Small intestine (tissue), 7 donors: Measurements from ENCODE around the gene UNC13A. TPM values are rescaled to one million over a fixed set of nuclear protein-coding genes. Genes with fewer than 3 reads are reported as not detected.
"Not testable (repeated sequence)": the region's sequence is repeated elsewhere in the genome, so short reads cannot be mapped to it uniquely, and the experiment has no call there.

Source experiments
- DNase-seq, 2 donors: peaks; one replicate each; pipeline versions ENCODE4 v3.0.0 to v3.0.0-alpha.2; 2013
- FAIRE-seq: peaks from 2 replicates; lab custom pipeline; 2012; peaks lifted over from hg19 to GRCh38; lab: Jason Lieb, UNC
- H3K27ac ChIP-seq, 3 donors: one replicate each; pipeline ENCODE4 v1.5.1; 2013; ENCODE audit warnings: low read length in 2 of 3, mild to moderate bottlenecking in 2 of 3, control low read depth in 1 of 3, inconsistent platforms in 1 of 3, low read depth in 1 of 3, moderate library complexity in 1 of 3
- H3K27me3 ChIP-seq, 3 donors: one replicate each; pipeline ENCODE4 v1.6.1; 2013; ENCODE audit warnings: low read length in 3 of 3, inconsistent platforms in 1 of 3; ENCODE audit not compliant: control insufficient read depth in 3 of 3, insufficient read depth in 3 of 3
- H3K36me3 ChIP-seq, 3 donors: one replicate each; pipeline ENCODE4 v1.6.1; 2013; ENCODE audit warnings: low read length in 3 of 3, inconsistent platforms in 1 of 3, low read depth in 1 of 3, mild to moderate bottlenecking in 1 of 3, moderate library complexity in 1 of 3; ENCODE audit not compliant: control insufficient read depth in 3 of 3, insufficient read depth in 2 of 3
- H3K4me1 ChIP-seq, 3 donors: one replicate each; pipeline ENCODE4 v1.6.1; 2013; ENCODE audit warnings: low read length in 2 of 3, inconsistent platforms in 1 of 3, low read depth in 1 of 3, mild to moderate bottlenecking in 1 of 3, moderate library complexity in 1 of 3; ENCODE audit not compliant: control insufficient read depth in 3 of 3, insufficient read depth in 2 of 3
- H3K4me3 ChIP-seq, 3 donors: one replicate each; pipeline ENCODE4 v1.5.1; 2013; ENCODE audit warnings: low read length in 3 of 3, control low read depth in 1 of 3, inconsistent platforms in 1 of 3, low read depth in 1 of 3, mild to moderate bottlenecking in 1 of 3, moderate library complexity in 1 of 3
- H3K9me3 ChIP-seq, 2 donors: one replicate each; pipeline ENCODE4 v1.6.1; 2013; ENCODE audit warnings: low read depth in 1 of 2, low read length in 1 of 2; ENCODE audit not compliant: control insufficient read depth in 2 of 2, insufficient read depth in 1 of 2
- WGBS, 3 donors: extraction: QIAGEN DNeasy Blood & Tissue Kit; methylation state at CpG; one replicate each; pipeline ENCODE4 v1.1.7; 2013; 5-methylcytosine and 5-hydroxymethylcytosine counted together
- polyA plus RNA-seq, 4 donors: library from polyadenylated mRNA; stranded (reverse) in 3 of 4; unstranded in 1 of 4; fragments of 200-250 nt in 3 of 4; fragments of 120-200 nt in 1 of 4; gene quantifications; one replicate each; pipeline versions ENCODE4 v1.2.1 to v1.2.3, GENCODE V29; 2013
- donor health status: healthy with polysubstance abuse.
- donor health status: control.
- donor health status: control.
- donor health status: Bipolar disorder and iron deficiency.
- donor health status: healthy.

Gene UNC13A
- polyA plus RNA-seq, 4 donors = 0.78 to 1.1 TPM; not detected in 2

DNA sequence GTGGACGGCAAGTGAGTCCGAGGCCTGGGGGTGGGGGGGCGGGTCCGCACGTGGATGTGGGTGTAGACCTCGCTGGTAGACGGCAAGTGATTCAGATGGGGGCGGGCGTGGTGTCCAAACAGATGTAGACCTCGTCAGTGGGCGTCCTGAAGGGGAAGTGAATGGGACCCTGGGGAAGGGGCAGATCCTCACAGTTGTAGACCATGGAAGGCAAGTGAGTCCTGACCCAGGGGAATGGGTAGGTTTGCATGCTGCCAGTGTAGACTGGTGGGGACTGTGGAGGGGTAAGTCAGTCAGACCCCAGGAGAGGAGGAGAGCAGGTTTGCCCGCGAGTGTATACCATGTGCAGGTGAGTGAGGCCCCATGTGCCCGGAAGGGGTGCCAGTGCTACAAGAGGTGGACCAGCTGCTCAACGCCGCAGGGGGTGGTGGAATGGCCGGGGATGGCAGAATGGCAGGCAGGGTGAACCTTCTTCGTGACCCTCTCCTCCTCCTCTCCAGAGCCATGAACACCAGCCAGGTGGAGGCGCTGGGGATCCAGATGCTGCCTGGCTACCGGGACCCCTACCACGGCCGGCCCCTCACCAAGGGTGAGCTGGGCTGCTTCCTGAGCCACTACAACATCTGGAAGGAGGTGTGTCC, 110.6 kb downstream of the UNC13A start:
- FAIRE-seq (no peak), DNase-seq (no peak)
- H3K27ac ChIP-seq = no peak overlapping the region
- H3K4me1 ChIP-seq = no peaks in the 10 kb centered on the region
- H3K36me3 ChIP-seq = peaks cover 5 to 92% (median 7%) of the 10 kb centered on the region in 3 donors
- no peak overlapping the region for H3K4me3 ChIP-seq
- no peaks in the 10 kb centered on the region for H3K9me3 ChIP-seq
- H3K27me3 ChIP-seq = no peaks in the 10 kb centered on the region
- 87 to 93% (median 88%) methylated on average over 20 to 22 of the region's 22 CpGs for WGBS, 3 donors

DNA sequence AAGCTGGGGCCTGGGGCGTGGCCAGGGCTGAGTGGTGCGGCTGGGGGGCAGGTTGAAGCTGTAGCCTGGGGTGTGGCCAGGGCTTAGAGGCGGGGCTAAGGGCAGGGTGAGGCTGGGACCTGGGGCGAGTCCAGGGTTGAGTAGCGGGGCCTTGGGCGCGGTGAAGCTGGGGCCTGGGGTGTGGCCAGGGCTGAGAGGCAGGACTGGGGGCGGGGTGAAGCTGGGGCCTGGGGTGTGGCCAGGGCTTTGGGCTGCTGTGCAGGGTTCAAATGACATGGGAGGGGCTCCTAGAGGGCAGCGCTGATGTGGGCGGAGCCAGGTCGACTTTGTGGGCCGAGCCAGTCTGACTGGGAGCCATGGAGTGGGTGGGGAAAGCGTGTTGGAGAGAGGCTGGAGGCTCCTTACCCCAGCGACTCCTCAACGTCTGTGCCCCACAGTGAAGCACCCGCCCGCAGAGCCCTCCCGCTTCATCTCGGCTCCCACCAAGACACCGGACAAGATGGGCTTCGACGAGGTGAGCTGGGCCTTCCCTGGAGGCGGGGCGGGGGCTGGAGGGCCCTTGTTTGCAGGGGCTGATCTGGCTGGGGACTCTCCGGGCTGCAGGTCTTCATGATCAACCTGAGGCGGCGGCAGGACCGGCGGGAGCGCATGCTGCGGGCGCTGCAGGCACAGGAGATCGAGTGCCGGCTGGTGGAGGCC, 111.2 kb downstream of the UNC13A start:
- no peaks in the 10 kb centered on the region for H3K9me3 ChIP-seq
- no peaks in the 10 kb centered on the region for H3K4me1 ChIP-seq
- DNase-seq (peak; percentile 82 to 88), FAIRE-seq (no peak)
- H3K36me3 ChIP-seq = peaks cover 3 to 92% (median 10%) of the 10 kb centered on the region in 3 donors
- peak overlapping the region in 1 of 3 donors; percentile 9 for H3K27ac ChIP-seq
- H3K4me3 ChIP-seq = no peak overlapping the region
- no peaks in the 10 kb centered on the region for H3K27me3 ChIP-seq
- WGBS, 3 donors = 68 to 76% (median 75%) methylated on average over 23 to 34 of the region's 34 CpGs

DNA sequence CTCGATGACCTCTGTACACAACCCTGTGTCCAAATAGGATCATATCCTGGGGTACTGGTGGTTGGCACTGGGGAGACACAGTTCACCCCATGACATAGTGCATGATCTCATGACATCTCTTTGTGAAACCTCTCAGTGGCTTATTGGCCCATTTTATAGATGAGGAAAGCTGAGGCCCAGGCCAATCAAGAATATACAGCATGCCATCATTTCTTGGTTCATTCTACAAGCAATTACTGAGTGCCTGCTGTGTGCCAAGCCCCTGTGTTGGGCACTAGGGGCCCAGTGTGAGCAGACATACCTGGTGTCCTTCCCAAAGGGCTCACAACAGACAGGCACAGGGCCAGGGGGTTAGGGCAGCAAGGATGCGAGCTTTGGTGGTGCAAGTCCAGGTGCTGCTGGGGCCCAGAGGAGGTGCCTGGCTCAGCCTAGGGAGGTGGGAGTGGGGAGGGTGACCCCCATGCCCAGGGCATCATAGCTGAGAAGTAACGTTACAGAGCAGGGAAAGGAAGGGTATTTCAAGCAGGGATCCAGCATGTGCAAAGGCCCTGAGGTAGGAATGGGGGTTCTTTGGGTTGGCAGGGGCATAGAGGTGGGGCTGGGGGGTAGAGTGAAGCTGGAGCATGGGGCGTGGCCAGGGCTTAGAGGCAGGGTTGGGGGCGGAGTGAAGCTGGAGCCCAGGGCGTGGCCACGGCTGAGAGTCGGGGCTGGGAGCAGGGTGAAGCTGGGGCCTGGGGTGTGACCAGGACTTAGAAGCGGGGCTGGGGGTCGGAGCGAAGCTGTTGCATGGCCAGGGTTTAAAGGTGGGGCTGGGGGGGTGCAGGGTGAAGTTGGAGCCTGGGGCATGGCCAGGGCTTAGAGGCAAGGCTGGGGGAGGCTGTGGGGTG, 112.0 kb downstream of the UNC13A start:
- Histone ChIP-seq H3K4me1 (no peaks in the 10 kb centered on the region), H3K9me3 (no peaks in the 10 kb centered on the region), H3K27me3 (no peaks in the 10 kb centered on the region), H3K36me3 (peaks cover 0 to 92% (median 8%) of the 10 kb centered on the region in 3 donors), H3K27ac (no peak overlapping the region), H3K4me3 (no peak overlapping the region)
- WGBS, 3 donors = 86 to 90% (median 89%) methylated on average over 10 to 11 of the region's 11 CpGs
- DNase-seq (no peak), FAIRE-seq (no peak)

DNA sequence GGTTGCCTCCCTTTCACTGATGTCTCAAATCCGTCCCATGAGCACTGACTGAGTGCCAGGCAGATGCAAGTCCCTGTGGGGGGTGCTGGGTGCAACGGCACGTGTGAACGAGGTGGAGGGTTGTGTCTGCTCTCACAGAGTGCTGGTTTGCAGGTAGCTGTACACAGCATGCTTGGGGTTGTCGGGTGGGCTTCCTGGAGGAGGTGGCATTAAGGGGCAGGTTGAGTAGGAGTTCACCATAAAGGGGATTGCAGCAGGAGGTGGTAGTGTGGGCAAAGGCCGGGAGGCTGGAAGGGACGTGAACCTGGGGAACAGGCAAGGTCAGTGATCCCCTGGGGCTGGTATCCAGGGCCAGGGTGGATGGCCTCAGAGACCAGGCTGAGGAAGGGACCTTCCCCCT, 115.5 kb downstream of the UNC13A start:
- H3K27ac ChIP-seq = no peak overlapping the region
- no peaks in the 10 kb centered on the region for H3K27me3 ChIP-seq
- peaks cover 5 to 89% (median 11%) of the 10 kb centered on the region in 3 donors for H3K36me3 ChIP-seq
- no peaks in the 10 kb centered on the region for H3K9me3 ChIP-seq
- WGBS, 3 donors = 94 to 98% (median 95%) methylated on average over 7 of the region's 7 CpGs
- no peak overlapping the region for H3K4me3 ChIP-seq
- no peak for FAIRE-seq
- no peaks in the 10 kb centered on the region for H3K4me1 ChIP-seq
- no peak for DNase-seq

DNA sequence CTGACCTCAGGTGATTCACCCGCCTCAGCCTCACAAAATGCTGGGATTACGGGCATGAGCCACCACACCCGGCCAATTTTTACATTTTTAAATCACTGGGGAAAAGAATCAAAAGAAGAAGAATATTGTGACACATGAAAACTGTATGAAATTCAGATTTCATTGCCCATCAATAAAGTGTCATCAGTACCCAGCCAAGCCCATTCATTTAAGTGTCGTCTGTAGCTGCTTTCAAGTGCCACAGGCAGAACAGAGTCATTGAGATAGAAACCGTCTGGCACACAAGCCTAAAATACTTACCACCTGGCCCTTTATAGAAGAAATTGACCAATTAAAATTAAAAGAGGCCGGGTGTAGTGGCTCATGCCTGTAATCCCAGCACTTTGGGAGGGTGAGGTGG, 117.4 kb downstream of the UNC13A start:
- DNase-seq (no peak), FAIRE-seq (no peak)
- H3K9me3 ChIP-seq = no peaks in the 10 kb centered on the region
- H3K4me1 ChIP-seq = no peaks in the 10 kb centered on the region
- peaks cover 7 to 88% (median 15%) of the 10 kb centered on the region in 3 donors for H3K36me3 ChIP-seq
- H3K27ac ChIP-seq = no peak overlapping the region
- 90 to 95% (median 94%) methylated on average over 6 of the region's 6 CpGs for WGBS, 3 donors
- no peaks in the 10 kb centered on the region for H3K27me3 ChIP-seq
- H3K4me3 ChIP-seq = no peak overlapping the region

DNA sequence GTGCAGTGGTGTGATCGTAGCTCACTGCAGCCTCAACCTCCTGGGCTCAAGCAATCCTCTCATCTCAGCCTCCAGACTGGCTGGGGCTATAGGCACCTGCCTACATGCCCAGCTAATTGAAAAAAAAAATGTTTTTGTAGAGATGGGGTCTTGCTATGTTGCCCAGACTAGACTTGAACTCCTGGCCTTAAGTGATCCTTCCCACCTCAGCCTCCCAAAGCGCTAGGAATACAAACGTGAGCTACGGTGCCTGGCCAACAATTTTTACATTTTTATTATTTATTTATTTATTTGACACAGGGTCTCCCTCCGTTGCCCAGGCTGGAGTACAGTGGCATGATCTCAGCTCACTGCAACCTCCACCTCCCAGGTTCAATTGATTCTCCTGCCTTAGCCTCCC, 117.9 kb downstream of the UNC13A start:
- H3K27ac ChIP-seq, H3K9me3 ChIP-seq, FAIRE-seq, H3K4me1 ChIP-seq, H3K27me3 ChIP-seq, DNase-seq, H3K4me3 ChIP-seq: not testable (repeated sequence)
- WGBS, 3 donors = 92 to 94% (median 93%) methylated on average over 5 of the region's 5 CpGs
- peaks cover 7 to 89% (median 16%) of the 10 kb centered on the region in 3 donors for H3K36me3 ChIP-seq

DNA sequence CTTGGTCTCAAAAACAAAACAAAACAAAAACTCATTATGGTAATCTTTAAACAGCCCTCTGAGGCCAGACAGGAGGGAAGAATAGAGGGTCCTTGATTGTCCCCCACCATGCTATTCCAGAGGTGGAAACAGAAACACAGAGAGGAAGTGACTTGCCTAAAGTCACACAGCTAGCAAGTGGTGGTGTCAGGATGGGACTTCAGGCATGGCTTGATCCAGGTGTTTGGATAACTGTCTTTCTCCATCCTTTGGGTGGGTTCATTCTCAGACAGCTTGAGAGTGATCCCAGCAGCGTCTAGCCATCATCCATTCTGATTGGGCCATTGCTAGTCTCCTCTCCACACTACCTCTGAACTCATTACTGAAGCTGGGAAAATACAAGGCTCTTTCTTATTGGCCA, 120.2 kb downstream of the UNC13A start:
- no peak overlapping the region for H3K27ac ChIP-seq
- H3K9me3 ChIP-seq = no peaks in the 10 kb centered on the region
- peaks cover 9 to 85% (median 12%) of the 10 kb centered on the region in 3 donors for H3K36me3 ChIP-seq
- no peaks in the 10 kb centered on the region for H3K4me1 ChIP-seq
- FAIRE-seq (no peak), DNase-seq (no peak)
- 80 to 94% (median 89%) methylated on average over 1 of the region's 1 CpG for WGBS, 3 donors
- no peaks in the 10 kb centered on the region for H3K27me3 ChIP-seq
- H3K4me3 ChIP-seq = no peak overlapping the region

DNA sequence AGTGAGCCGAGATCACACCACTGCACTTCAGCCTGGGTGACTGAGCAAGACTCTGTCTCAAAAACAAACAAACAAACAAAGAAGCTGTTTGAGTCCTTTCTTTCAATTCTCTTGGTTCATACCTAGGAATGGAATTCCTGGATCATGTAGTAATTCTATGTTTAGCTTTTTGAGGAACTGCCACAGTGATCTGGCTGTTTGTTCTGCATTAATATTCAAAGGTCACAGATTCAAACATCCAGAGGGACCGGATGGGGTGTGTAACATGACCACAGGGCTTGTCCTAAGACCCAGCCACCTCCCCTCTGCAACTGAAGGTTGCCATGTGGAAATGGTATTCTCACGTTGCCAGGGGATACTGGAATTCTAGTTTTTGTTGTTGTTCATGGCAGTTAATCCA, 122.5 kb downstream of the UNC13A start:
- peaks cover 6 to 82% (median 9%) of the 10 kb centered on the region in 3 donors for H3K36me3 ChIP-seq
- H3K4me3 ChIP-seq = no peak overlapping the region
- WGBS, 3 donors = 77 to 85% (median 82%) methylated on average over 3 of the region's 3 CpGs
- no peaks in the 10 kb centered on the region for H3K27me3 ChIP-seq
- FAIRE-seq (no peak), DNase-seq (no peak)
- H3K27ac ChIP-seq = no peak overlapping the region
- H3K4me1 ChIP-seq = no peaks in the 10 kb centered on the region
- H3K9me3 ChIP-seq = no peaks in the 10 kb centered on the region
